Measurements from ENCODE around the gene KIF20A. TPM values are rescaled to one million over a fixed set of nuclear protein-coding genes. Genes with fewer than 3 reads are reported as not detected.

KIF20A gene
- total RNA-seq, 1 donor from 2014 or later: 26.8 TPM

DNA sequence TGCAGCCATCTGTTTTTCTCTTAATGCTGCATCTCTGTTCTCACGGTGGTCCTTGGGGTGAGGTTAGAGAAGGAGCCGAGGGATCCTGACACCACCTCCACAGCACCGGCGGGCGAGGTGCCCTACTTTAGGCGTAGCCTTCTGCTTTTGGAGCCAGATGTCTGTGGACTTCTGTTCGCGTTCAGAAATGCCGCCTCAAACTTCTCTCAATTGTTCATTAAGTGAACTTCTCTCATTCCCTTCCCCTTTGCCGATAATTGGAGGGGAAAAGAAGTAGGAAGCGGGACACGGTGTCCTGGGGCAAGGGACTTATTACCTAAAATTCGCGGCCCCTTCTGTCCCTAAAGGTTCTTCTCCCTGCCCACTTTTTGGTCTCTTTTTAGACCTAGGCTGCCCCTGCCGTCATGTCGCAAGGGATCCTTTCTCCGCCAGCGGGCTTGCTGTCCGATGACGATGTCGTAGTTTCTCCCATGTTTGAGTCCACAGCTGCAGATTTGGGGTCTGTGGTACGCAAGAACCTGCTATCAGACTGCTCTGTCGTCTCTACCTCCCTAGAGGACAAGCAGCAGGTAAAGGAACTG is 455 bp downstream of the KIF20A start:
- Mint-ChIP-seq H3K4me3 (no peak overlapping the region), H3K4me1 (peaks cover 24% of the 10 kb centered on the region), H3K27me3 (ENCODE audit: low read depth) (no peaks in the 10 kb centered on the region), H3K27ac (no peak overlapping the region), H3K36me3 (peaks cover 5% of the 10 kb centered on the region), H3K9me3 (no peaks in the 10 kb centered on the region)
- DNase-seq (ENCODE audit: low spot score in 2 of 2, unreplicated experiment in 2 of 2): no peak
- TF ChIP-seq, protein P1, sequence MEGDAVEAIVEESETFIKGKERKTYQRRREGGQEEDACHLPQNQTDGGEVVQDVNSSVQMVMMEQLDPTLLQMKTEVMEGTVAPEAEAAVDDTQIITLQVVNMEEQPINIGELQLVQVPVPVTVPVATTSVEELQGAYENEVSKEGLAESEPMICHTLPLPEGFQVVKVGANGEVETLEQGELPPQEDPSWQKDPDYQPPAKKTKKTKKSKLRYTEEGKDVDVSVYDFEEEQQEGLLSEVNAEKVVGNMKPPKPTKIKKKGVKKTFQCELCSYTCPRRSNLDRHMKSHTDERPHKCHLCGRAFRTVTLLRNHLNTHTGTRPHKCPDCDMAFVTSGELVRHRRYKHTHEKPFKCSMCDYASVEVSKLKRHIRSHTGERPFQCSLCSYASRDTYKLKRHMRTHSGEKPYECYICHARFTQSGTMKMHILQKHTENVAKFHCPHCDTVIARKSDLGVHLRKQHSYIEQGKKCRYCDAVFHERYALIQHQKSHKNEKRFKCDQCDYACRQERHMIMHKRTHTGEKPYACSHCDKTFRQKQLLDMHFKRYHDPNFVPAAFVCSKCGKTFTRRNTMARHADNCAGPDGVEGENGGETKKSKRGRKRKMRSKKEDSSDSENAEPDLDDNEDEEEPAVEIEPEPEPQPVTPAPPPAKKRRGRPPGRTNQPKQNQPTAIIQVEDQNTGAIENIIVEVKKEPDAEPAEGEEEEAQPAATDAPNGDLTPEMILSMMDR (IDR thresholded peaks at IDR 0.05; ENCODE audit: unreplicated experiment): no peak

DNA sequence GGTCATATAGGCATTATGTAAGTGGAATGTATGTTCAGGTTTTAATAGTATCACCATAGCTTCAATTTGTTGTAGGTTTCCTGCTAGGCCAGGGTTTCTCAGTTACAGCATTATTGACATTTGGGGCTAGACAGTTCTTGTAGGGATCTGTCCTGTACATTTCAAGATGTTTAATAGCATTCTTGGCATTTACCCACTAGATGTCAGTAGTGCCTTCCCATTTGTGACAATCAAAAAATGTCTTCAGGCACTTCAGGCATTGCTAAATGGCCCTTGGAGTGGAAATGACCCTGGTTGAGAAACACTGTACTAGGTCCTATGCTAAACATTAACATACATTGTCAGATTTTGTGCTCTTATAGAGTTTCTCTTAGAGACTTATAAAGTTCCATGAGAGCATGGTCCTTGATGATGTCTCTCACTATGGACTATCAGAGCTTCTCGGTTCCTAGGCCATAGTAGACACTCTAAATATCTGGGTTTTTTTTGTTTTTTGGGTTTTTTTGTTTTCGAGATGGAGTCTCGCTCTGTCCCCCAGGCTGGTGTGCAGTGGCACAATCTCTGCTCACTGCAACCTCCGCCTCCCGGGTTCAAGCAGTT is 1.4 kb downstream of the KIF20A start:
- DNase-seq (ENCODE audit: low spot score in 2 of 2, unreplicated experiment in 2 of 2): no peak
- Mint-ChIP-seq H3K27me3 (ENCODE audit: low read depth) (no peaks in the 10 kb centered on the region), H3K27ac (no peak overlapping the region), H3K4me3 (no peak overlapping the region), H3K9me3 (no peaks in the 10 kb centered on the region), H3K36me3 (peaks cover 7% of the 10 kb centered on the region), H3K4me1 (peaks cover 24% of the 10 kb centered on the region)
- TF ChIP-seq, protein P1 (IDR thresholded peaks at IDR 0.05; ENCODE audit: unreplicated experiment): no peak

DNA sequence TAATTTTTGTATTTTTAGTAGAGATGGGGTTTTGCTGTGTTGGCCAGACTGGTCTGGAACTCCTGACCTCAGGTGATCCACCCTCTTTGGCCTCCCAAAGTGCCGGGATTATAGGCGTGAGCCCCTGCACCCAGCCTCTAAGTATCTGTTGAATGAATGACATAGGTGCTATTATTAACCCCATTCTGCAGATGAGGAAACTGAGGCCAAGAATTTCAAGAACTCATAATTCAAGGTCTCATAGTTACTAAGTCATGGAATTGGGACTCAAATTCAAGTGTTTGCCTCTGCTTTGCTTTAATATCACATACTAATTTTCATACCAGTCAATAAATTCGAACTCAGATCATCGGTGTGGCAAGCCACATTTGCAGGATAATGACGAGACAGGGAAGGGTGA is 1.9 kb downstream of the KIF20A start:
- H3K9me3 Mint-ChIP-seq: no peaks in the 10 kb centered on the region
- no peak overlapping the region for H3K4me3 Mint-ChIP-seq
- no peak for DNase-seq (ENCODE audit: low spot score in 2 of 2, unreplicated experiment in 2 of 2)
- TF ChIP-seq, protein P1 (IDR thresholded peaks at IDR 0.05; ENCODE audit: unreplicated experiment): no peak
- peaks cover 24% of the 10 kb centered on the region for H3K4me1 Mint-ChIP-seq
- H3K27ac Mint-ChIP-seq: no peak overlapping the region
- no peaks in the 10 kb centered on the region for H3K27me3 Mint-ChIP-seq (ENCODE audit: low read depth)
- H3K36me3 Mint-ChIP-seq: peaks cover 6% of the 10 kb centered on the region

DNA sequence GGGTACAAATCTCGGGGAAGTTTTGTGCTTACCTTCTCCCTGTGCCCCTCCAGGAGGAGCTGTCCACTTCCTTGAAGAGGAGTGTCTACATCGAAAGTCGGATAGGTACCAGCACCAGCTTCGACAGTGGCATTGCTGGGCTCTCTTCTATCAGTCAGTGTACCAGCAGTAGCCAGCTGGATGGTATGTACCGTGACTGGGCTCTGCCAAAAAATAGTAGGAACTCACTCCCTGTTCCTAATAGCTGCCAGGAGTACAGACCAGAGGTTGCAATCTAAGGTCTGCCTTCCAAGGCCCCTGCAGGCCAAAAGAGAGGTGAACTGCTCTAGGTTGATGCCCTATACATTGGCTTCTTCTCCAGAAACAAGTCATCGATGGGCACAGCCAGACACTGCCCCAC is 3.9 kb downstream of the KIF20A start:
- peaks cover 14% of the 10 kb centered on the region for H3K4me1 Mint-ChIP-seq
- TF ChIP-seq, protein P1 (IDR thresholded peaks at IDR 0.05; ENCODE audit: unreplicated experiment): no peak
- H3K27me3 Mint-ChIP-seq (ENCODE audit: low read depth): no peaks in the 10 kb centered on the region
- DNase-seq (ENCODE audit: low spot score in 2 of 2, unreplicated experiment in 2 of 2): no peak
- H3K4me3 Mint-ChIP-seq: no peak overlapping the region
- H3K27ac Mint-ChIP-seq: no peak overlapping the region
- no peaks in the 10 kb centered on the region for H3K9me3 Mint-ChIP-seq
- H3K36me3 Mint-ChIP-seq: peaks cover 6% of the 10 kb centered on the region

DNA sequence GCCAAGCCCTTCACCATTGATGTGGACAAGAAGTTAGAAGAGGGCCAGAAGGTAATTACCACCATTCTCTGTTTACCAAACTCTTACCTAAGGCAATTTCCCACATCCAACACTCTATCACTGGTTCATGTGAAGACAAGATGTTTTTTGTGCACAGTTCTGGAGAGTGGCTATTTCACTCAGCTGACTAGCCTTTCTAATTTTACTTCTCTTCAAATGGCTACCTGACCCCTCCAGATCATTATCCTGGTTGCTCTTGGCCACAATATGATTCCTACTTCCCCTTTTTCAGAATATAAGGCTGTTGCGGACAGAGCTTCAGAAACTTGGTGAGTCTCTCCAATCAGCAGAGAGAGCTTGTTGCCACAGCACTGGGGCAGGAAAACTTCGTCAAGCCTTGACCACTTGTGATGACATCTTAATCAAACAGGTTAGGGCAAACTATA is 7.1 kb downstream of the KIF20A start:
- H3K9me3 Mint-ChIP-seq: no peaks in the 10 kb centered on the region
- no peak for DNase-seq (ENCODE audit: low spot score in 2 of 2, unreplicated experiment in 2 of 2)
- TF ChIP-seq, protein P1 (IDR thresholded peaks at IDR 0.05; ENCODE audit: unreplicated experiment): no peak
- H3K27me3 Mint-ChIP-seq (ENCODE audit: low read depth): no peaks in the 10 kb centered on the region
- H3K36me3 Mint-ChIP-seq: peaks cover 14% of the 10 kb centered on the region
- no peak overlapping the region for H3K27ac Mint-ChIP-seq
- H3K4me1 Mint-ChIP-seq: peaks cover under 1% of the 10 kb centered on the region
- H3K4me3 Mint-ChIP-seq: no peak overlapping the region

Data from mesothelial cell of epicardium (in vitro differentiated cells).